Spleen (tissue), 7 donors: ENCODE data around the gene BMP6.

Experiments
- CTCF ChIP-seq, 11 experiments: fragments of 200-600 bp in 7 of 11; fragments of 450-650 bp in 4 of 11; sonication (generic) in 4 of 11; IDR thresholded peaks in 8 of 11; conservative IDR thresholded peaks in 3 of 11; 1 replicate in 7 of 11; 2 replicates in 4 of 11; pipeline versions ENCODE4 v1.4.0 to v1.8.0; 2016 to 2021; ENCODE audit warnings: antibody characterized with exemption in 11 of 11, inconsistent platforms in 4 of 11, mild to moderate bottlenecking in 1 of 11
- POLR2A ChIP-seq, 3 donors: fragments of 450-650 bp; IDR thresholded peaks; one replicate each; pipeline ENCODE4 v1.5.1; 2017; ENCODE audit warnings: antibody characterized with exemption in 3 of 3, mild to moderate bottlenecking in 1 of 3
- POLR2AphosphoS5 ChIP-seq, 3 donors: sonication (generic); formaldehyde crosslinking; IDR thresholded peaks; one replicate each; pipeline ENCODE4 v1.5.1; 2017; ENCODE audit warnings: antibody characterized with exemption in 3 of 3
- donor health status: DM: no; HTN: no; CAD: no; lungs with moderate emphysema.
- donor health status: DM: no; HTN: no; CAD: no.
- donor health status: DM: no; HTN: no; CAD: no.

GRCh38 chr6:7684843-7685242, 41.1 kb upstream of the BMP6 start:
- TF ChIP-seq POLR2A (IDR thresholded peaks at IDR 0.05) = no peak
- TF ChIP-seq CTCF (IDR thresholded peaks at IDR 0.05 in 8 of 11, conservative IDR thresholded peaks at IDR 0.05 in 3 of 11) = no peak
- no peak for TF ChIP-seq POLR2AphosphoS5 (IDR thresholded peaks at IDR 0.05)
